A549 (cell line): ENCODE data around the gene FAM227B. TPM values are rescaled to one million over a fixed set of nuclear protein-coding genes. Genes with fewer than 3 reads are reported as not detected.

Experiments
- ATAC-seq, 2 experiments: fragments of 200-7000 bp in 1 of 2; fragments of >200 bp in 1 of 2; cut with Nextera tagmentation in 1 of 2; cut with Tn5 transposase in 1 of 2; 3 replicates each; pipeline versions ENCODE4 v1.8.0 to v1.9.1; 2018 to 2020; ENCODE audit warnings: mild to moderate bottlenecking in 1 of 2, moderate library complexity in 1 of 2
- CTCF ChIA-PET: fragments of 300-600 bp; sonication (Branson Sonifier 250); formaldehyde crosslinking; extraction: SDS; loops from one replicate; lab custom pipeline; 2021; ENCODE audit warnings: antibody characterized with exemption, inconsistent platforms; lab: Yijun Ruan, JAX
- POLR2A ChIA-PET: fragments of 350-600 bp; formaldehyde crosslinking; extraction: SDS; loops from one replicate; lab custom pipeline; 2021; ENCODE audit warnings: antibody characterized with exemption, inconsistent platforms; lab: Yijun Ruan, JAX
- DNase-seq, 2 experiments: peaks; one replicate each; pipeline versions ENCODE4 v3.0.0 to v3.0.0-alpha.2; 2011 to 2016; ENCODE audit warnings: low read depth in 1 of 2, low spot score in 1 of 2
- FAIRE-seq: peaks from 2 replicates; lab custom pipeline; 2011; peaks lifted over from hg19 to GRCh38; lab: Jason Lieb, UNC
- H3K27ac ChIP-seq, 2 experiments: fragments of >200 bp; sonication (Bioruptor Twin); formaldehyde crosslinking; 3 replicates each; pipeline ENCODE4 v1.5.1; 2016 to 2017
- H3K4me1 ChIP-seq: fragments of >200 bp; sonication (Bioruptor Twin); formaldehyde crosslinking; 3 replicates; pipeline ENCODE4 v1.6.1; 2016
- H3K4me2 ChIP-seq: fragments of >200 bp; sonication (Bioruptor Twin); formaldehyde crosslinking; 3 replicates; pipeline ENCODE4 v1.6.1; 2016
- H3K4me3 ChIP-seq: fragments of >200 bp; sonication (Bioruptor Twin); formaldehyde crosslinking; 3 replicates; pipeline ENCODE4 v1.5.1; 2016
- H3K9me3 ChIP-seq: fragments of >200 bp; sonication (Bioruptor Twin); formaldehyde crosslinking; 3 replicates; pipeline ENCODE4 v1.6.1; 2016
- CBX2 ChIP-seq: fragments of 200-600 bp; sonication (generic); IDR thresholded peaks from 2 replicates; pipeline ENCODE4 v1.6.1; 2016; ENCODE audit warnings: low read depth, mild to moderate bottlenecking, borderline replicate concordance
- CBX8 ChIP-seq: fragments of 200-600 bp; sonication (generic); IDR thresholded peaks from 2 replicates; pipeline ENCODE4 v1.6.1; 2016
- CHD2 ChIP-seq: fragments of 150-350 bp; IDR thresholded peaks from 2 replicates; pipeline ENCODE4 v1.6.1; 2014; ENCODE audit warnings: low read length; ENCODE audit not compliant: partially characterized antibody
- CTCF ChIP-seq: fragments of >200 bp; sonication (Bioruptor Twin); formaldehyde crosslinking; IDR thresholded peaks from 3 replicates; pipeline ENCODE4 v1.5.1; 2016
- E2F6 ChIP-seq: IDR thresholded peaks from 2 replicates; pipeline ENCODE4 v1.6.1; 2012; ENCODE audit warnings: low read depth, borderline replicate concordance
- EHF ChIP-seq: fragments of 250-450 bp; sonication (Bioruptor Pico); IDR thresholded peaks from 2 replicates; pipeline ENCODE4 v1.5.0; 2020; ENCODE audit warnings: mild to moderate bottlenecking
- EHMT2 ChIP-seq: fragments of 200-600 bp; sonication (generic); IDR thresholded peaks from 2 replicates; pipeline ENCODE4 v1.6.1; 2016; ENCODE audit warnings: antibody characterized with exemption, low read depth, mild to moderate bottlenecking, moderate library complexity
- FOXS1 ChIP-seq: fragments of 250-450 bp; sonication (Bioruptor Pico); IDR thresholded peaks from 2 replicates; pipeline ENCODE4 v1.5.0; 2020; ENCODE audit warnings: mild to moderate bottlenecking, moderate library complexity
- HMGXB4 ChIP-seq: fragments of 250-450 bp; sonication (Bioruptor Pico); IDR thresholded peaks from 2 replicates; pipeline ENCODE4 v1.5.0; 2021; ENCODE audit warnings: mild to moderate bottlenecking, moderate library complexity, borderline replicate concordance
- HOXB5 ChIP-seq: fragments of 250-450 bp; sonication (Bioruptor Pico); IDR thresholded peaks from 2 replicates; pipeline ENCODE4 v1.5.0; 2020; ENCODE audit warnings: mild to moderate bottlenecking, moderate library complexity
- MYC ChIP-seq: IDR thresholded peaks from 2 replicates; pipeline ENCODE4 v1.6.1; 2012; ENCODE audit warnings: mild to moderate bottlenecking, inconsistent platforms, low read length, improper control_type of control experiment, borderline replicate concordance
- NR3C1 ChIP-seq: fragments of >200 bp; sonication (Bioruptor Twin); formaldehyde crosslinking; IDR thresholded peaks from 3 replicates; pipeline ENCODE4 v1.6.1; 2017
- POLR2A ChIP-seq: IDR thresholded peaks from 2 replicates; pipeline ENCODE4 v1.6.1; 2012; ENCODE audit warnings: mild to moderate bottlenecking, low read length
- RAD21 ChIP-seq, 2 experiments: fragments of >200 bp in 1 of 2; sonication (Bioruptor Twin) in 1 of 2; formaldehyde crosslinking in 1 of 2; IDR thresholded peaks in 1 of 2; conservative IDR thresholded peaks in 1 of 2; 2 replicates in 1 of 2; 3 replicates in 1 of 2; pipeline ENCODE4 v1.6.1; 2012 to 2018; ENCODE audit warnings: inconsistent platforms in 1 of 2
- RFX5 ChIP-seq: fragments of 450-650 bp; IDR thresholded peaks from 2 replicates; pipeline ENCODE4 v1.7.1; 2014; ENCODE audit warnings: antibody characterized with exemption, mild to moderate bottlenecking, moderate library complexity
- RNF2 ChIP-seq: fragments of 200-600 bp; sonication (generic); IDR thresholded peaks from 2 replicates; pipeline ENCODE4 v1.6.1; 2016; ENCODE audit warnings: low read depth, mild to moderate bottlenecking, antibody characterized with exemption, moderate library complexity, borderline replicate concordance
- SMC3 ChIP-seq: fragments of >200 bp; sonication (Bioruptor Twin); formaldehyde crosslinking; IDR thresholded peaks from 3 replicates; pipeline ENCODE4 v1.6.1; 2018; ENCODE audit warnings: inconsistent platforms
- SREBF2 ChIP-seq: fragments of 450-650 bp; IDR thresholded peaks from 2 replicates; pipeline ENCODE4 v1.6.1; 2014; ENCODE audit warnings: mild to moderate bottlenecking, moderate library complexity
- TP53 ChIP-seq: fragments of 250-450 bp; sonication (Bioruptor Pico); IDR thresholded peaks from 2 replicates; pipeline ENCODE4 v1.5.0; 2021; ENCODE audit warnings: mild to moderate bottlenecking, moderate library complexity
- WGBS: methylation state at CpG from one replicate; pipeline ENCODE4 v1.1.6; 2017; ENCODE audit errors: missing lambda C conversion rate; 5-methylcytosine and 5-hydroxymethylcytosine counted together
- polyA plus RNA-seq, 4 experiments: library from polyadenylated mRNA; depleted of rRNA in 3 of 4; stranded (reverse); fragments of >200 nt; fragmentation: RNase III in 1 of 4; extraction: RNeasy Plus Mini Kit Qiagen cat#74134 plus additional on column Dnase treatment in 1 of 4; gene quantifications; 2 replicates in 3 of 4; 3 replicates in 1 of 4; pipeline ENCODE4 v1.2.3, GENCODE V29; 2011 to 2017
- TF ChIP-seq, protein P1 (sequence below): fragments of 150-350 bp; IDR thresholded peaks from 2 replicates; pipeline ENCODE4 v1.6.1; 2014; ENCODE audit warnings: low read depth, mild to moderate bottlenecking, low read length
- TF ChIP-seq, protein P2 (sequence below): IDR thresholded peaks from 2 replicates; pipeline ENCODE4 v1.6.1; 2012
- TF ChIP-seq, protein P3 (sequence below): IDR thresholded peaks from 2 replicates; pipeline ENCODE4 v1.6.1; 2012

FAM227B gene
- polyA plus RNA-seq, 2 of the 4 experiments (the other 2 are of a cell fraction) = 1.9 to 3.7 TPM

GRCh38 chr15:49370782-49371181 lies 249.8 kb downstream of the FAM227B start:
- no peak for FAIRE-seq
- DNase-seq = peak in 1 of 2 experiments; percentile 23
- Histone ChIP-seq H3K27ac (no peak overlapping the region), H3K4me3 (no peak overlapping the region), H3K9me3 (no peaks in the 10 kb centered on the region), H3K4me1 (no peaks in the 10 kb centered on the region), H3K4me2 (no peak overlapping the region)
- WGBS = 11% methylated on average over 1 of the region's 1 CpG
- TF ChIP-seq, protein P1, sequence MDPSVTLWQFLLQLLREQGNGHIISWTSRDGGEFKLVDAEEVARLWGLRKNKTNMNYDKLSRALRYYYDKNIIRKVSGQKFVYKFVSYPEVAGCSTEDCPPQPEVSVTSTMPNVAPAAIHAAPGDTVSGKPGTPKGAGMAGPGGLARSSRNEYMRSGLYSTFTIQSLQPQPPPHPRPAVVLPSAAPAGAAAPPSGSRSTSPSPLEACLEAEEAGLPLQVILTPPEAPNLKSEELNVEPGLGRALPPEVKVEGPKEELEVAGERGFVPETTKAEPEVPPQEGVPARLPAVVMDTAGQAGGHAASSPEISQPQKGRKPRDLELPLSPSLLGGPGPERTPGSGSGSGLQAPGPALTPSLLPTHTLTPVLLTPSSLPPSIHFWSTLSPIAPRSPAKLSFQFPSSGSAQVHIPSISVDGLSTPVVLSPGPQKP = no peak
- peak; percentile 35 for TF ChIP-seq CTCF
- no peak for TF ChIP-seq E2F6
- peak; percentile 41; the same call in 2 of the 3 replicates for TF ChIP-seq SMC3
- peak; percentile 28 to 43; a peak in 3 of 5 replicates for TF ChIP-seq RAD21 (conservative IDR thresholded peaks at IDR 0.05 in 1 of 2, IDR thresholded peaks at IDR 0.05 in 1 of 2)
- TF ChIP-seq CBX2 = no peak
- CTCF ChIA-PET = interaction anchor here (1.5 to 1.8 kb wide), 2 partner anchors 531 to 774 kb away, joined by 4 read pairs; no protein-coding TSS in a partner anchor
- POLR2A ChIA-PET = no interaction called here
- no peak for ATAC-seq

- TF ChIP-seq NR3C1 (no peak), EHF (CRISPR knock-in tag) (no peak), EHMT2 (no peak), CHD2 (no peak), MYC (no peak)
- TF ChIP-seq, all 56 proteins: peak for 0
- ATAC-seq = no peak
- no peaks in the 10 kb centered on the region for H3K4me1 ChIP-seq
- H3K9me3 ChIP-seq = no peaks in the 10 kb centered on the region
- POLR2A ChIA-PET = no interaction called here
- no peak for FAIRE-seq
- no peak overlapping the region for H3K4me2 ChIP-seq
- CTCF ChIA-PET = no interaction called here
- H3K27ac ChIP-seq = no peak overlapping the region
- no peak overlapping the region for H3K4me3 ChIP-seq
- 91% methylated on average over 8 of the region's 22 CpGs for WGBS
- DNase-seq = no peak
Observed at GRCh38 chr15:49366496-49366895, 254.1 kb downstream of the FAM227B start.

DNA sequence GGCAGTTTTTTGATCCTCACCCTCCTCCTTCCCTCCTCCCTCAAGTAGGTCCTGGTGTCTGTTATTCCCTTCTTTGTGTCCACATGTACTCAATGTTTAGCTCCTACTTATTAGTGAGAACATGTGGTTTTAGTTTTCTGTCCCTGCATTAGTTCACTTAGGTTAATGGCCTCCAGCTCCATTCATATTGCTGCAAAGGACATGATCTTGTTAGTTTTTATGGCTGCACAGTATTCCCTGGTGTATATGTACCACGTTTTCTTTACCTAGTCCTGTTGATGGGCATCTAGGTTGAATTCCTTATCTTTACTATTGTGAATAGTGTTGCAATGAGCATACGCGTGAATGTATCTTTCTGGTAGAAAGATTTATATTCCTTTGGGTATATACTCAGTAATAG lies 259.2 kb downstream of the FAM227B start:
- no peaks in the 10 kb centered on the region for H3K4me1 ChIP-seq
- TF ChIP-seq TP53 (CRISPR knock-in tag) (no peak), POLR2A (no peak), HMGXB4 (CRISPR knock-in tag) (no peak), CBX8 (no peak), CTCF (no peak), FOXS1 (CRISPR knock-in tag) (no peak), RAD21 (conservative IDR thresholded peaks at IDR 0.05 in 1 of 2, IDR thresholded peaks at IDR 0.05 in 1 of 2) (no peak), SREBF2 (no peak), CBX2 (no peak), HOXB5 (CRISPR knock-in tag) (no peak), RFX5 (no peak), RNF2 (no peak)
- TF ChIP-seq, protein P2, sequence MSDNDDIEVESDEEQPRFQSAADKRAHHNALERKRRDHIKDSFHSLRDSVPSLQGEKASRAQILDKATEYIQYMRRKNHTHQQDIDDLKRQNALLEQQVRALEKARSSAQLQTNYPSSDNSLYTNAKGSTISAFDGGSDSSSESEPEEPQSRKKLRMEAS = no peak
- TF ChIP-seq, protein P1 = no peak
- TF ChIP-seq, protein P3, sequence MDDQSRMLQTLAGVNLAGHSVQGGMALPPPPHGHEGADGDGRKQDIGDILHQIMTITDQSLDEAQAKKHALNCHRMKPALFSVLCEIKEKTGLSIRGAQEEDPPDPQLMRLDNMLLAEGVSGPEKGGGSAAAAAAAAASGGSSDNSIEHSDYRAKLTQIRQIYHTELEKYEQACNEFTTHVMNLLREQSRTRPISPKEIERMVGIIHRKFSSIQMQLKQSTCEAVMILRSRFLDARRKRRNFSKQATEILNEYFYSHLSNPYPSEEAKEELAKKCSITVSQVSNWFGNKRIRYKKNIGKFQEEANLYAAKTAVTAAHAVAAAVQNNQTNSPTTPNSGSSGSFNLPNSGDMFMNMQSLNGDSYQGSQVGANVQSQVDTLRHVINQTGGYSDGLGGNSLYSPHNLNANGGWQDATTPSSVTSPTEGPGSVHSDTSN = no peak
- FAIRE-seq (no peak), DNase-seq (no peak), ATAC-seq (no peak)
- H3K27ac ChIP-seq = no peak overlapping the region
- POLR2A ChIA-PET = no interaction called here
- WGBS = 59% methylated on average over 3 of the region's 3 CpGs
- no peaks in the 10 kb centered on the region for H3K9me3 ChIP-seq
- CTCF ChIA-PET = no interaction called here
- H3K4me2 ChIP-seq = no peak overlapping the region
- H3K4me3 ChIP-seq = no peak overlapping the region
